Measurements from ENCODE around the gene DNM3. TPM values are rescaled to one million over a fixed set of nuclear protein-coding genes. Genes with fewer than 3 reads are reported as not detected.
"Not testable (repeated sequence)": the region's sequence is repeated elsewhere in the genome, so short reads cannot be mapped to it uniquely, and the experiment has no call there.

Gene DNM3
- total RNA-seq, 1 experiment from 2014 or later = 0.45 TPM

- not testable (repeated sequence) for H4K20me1 ChIP-seq (ENCODE audit: insufficient read depth, low read depth, low read length); H3K27ac ChIP-seq (ENCODE audit: low read length); H3K27me3 ChIP-seq (ENCODE audit: low read length); DNase-seq; H3K9ac ChIP-seq (ENCODE audit: low read length); H3K9me2 ChIP-seq (replicated peaks; ENCODE audit: insufficient read depth, low read length); H3K9me3 ChIP-seq (ENCODE audit: low read length); H3K4me3 ChIP-seq (ENCODE audit: low read length); H3K79me2 ChIP-seq (ENCODE audit: low read length); H3K4me1 ChIP-seq (ENCODE audit: low read length); H3K36me3 ChIP-seq (ENCODE audit: insufficient read depth, low read length); H3K4me2 ChIP-seq (ENCODE audit: low read depth, low read length, poor library complexity, severe bottlenecking); H2AFZ ChIP-seq (ENCODE audit: low read length)
These were observed 238.6 kb downstream of the DNM3 start for GRCh38 chr1:172079859-172080258.

- Histone ChIP-seq H3K9ac (ENCODE audit: low read length) (no peak overlapping the region), H3K36me3 (ENCODE audit: insufficient read depth, low read length) (no peaks in the 10 kb centered on the region), H3K27me3 (ENCODE audit: low read length) (no peaks in the 10 kb centered on the region)
These were observed 241.9 kb downstream of the DNM3 start for GRCh38 chr1:172083191-172083590.

GRCh38 chr1:172084876-172085275 lies 243.6 kb downstream of the DNM3 start:
- no peaks in the 10 kb centered on the region for H3K9me3 ChIP-seq (ENCODE audit: low read length)
- no peaks in the 10 kb centered on the region for H3K4me1 ChIP-seq (ENCODE audit: low read length)
- no peak overlapping the region for H3K4me3 ChIP-seq (ENCODE audit: low read length)
- no peaks in the 10 kb centered on the region for H3K9me2 ChIP-seq (replicated peaks; ENCODE audit: insufficient read depth, low read length)
- no peaks in the 10 kb centered on the region for H3K79me2 ChIP-seq (ENCODE audit: low read length)
- no peak overlapping the region for H3K9ac ChIP-seq (ENCODE audit: low read length)
- DNase-seq = no peak
- H3K27ac ChIP-seq (ENCODE audit: low read length) = no peak overlapping the region
- H3K4me2 ChIP-seq (ENCODE audit: low read depth, low read length, poor library complexity, severe bottlenecking) = no peak overlapping the region
- H3K36me3 ChIP-seq (ENCODE audit: insufficient read depth, low read length) = no peaks in the 10 kb centered on the region
- no peak overlapping the region for H2AFZ ChIP-seq (ENCODE audit: low read length)
- no peaks in the 10 kb centered on the region for H4K20me1 ChIP-seq (ENCODE audit: insufficient read depth, low read depth, low read length)
- no peaks in the 10 kb centered on the region for H3K27me3 ChIP-seq (ENCODE audit: low read length)

More at GRCh38 chr1:172083191-172083590, 241.9 kb downstream of the DNM3 start:
- no peak overlapping the region for H3K4me3 ChIP-seq (ENCODE audit: low read length)
- no peak for DNase-seq
- no peaks in the 10 kb centered on the region for H3K79me2 ChIP-seq (ENCODE audit: low read length)
- no peaks in the 10 kb centered on the region for H3K9me2 ChIP-seq (replicated peaks; ENCODE audit: insufficient read depth, low read length)
- no peaks in the 10 kb centered on the region for H4K20me1 ChIP-seq (ENCODE audit: insufficient read depth, low read depth, low read length)
- H3K4me1 ChIP-seq (ENCODE audit: low read length) = no peaks in the 10 kb centered on the region
- H3K4me2 ChIP-seq (ENCODE audit: low read depth, low read length, poor library complexity, severe bottlenecking) = no peak overlapping the region
- no peaks in the 10 kb centered on the region for H3K9me3 ChIP-seq (ENCODE audit: low read length)
- no peak overlapping the region for H3K27ac ChIP-seq (ENCODE audit: low read length)
- no peak overlapping the region for H2AFZ ChIP-seq (ENCODE audit: low read length)

GRCh38 chr1:172085317-172085716 lies 244.0 kb downstream of the DNM3 start:
- Histone ChIP-seq H3K27ac (ENCODE audit: low read length) (no peak overlapping the region), H3K36me3 (ENCODE audit: insufficient read depth, low read length) (no peaks in the 10 kb centered on the region), H2AFZ (ENCODE audit: low read length) (no peak overlapping the region), H3K79me2 (ENCODE audit: low read length) (no peaks in the 10 kb centered on the region), H3K4me3 (ENCODE audit: low read length) (no peak overlapping the region), H3K9me3 (ENCODE audit: low read length) (no peaks in the 10 kb centered on the region), H4K20me1 (ENCODE audit: insufficient read depth, low read depth, low read length) (no peaks in the 10 kb centered on the region), H3K27me3 (ENCODE audit: low read length) (no peaks in the 10 kb centered on the region), H3K9me2 (replicated peaks; ENCODE audit: insufficient read depth, low read length) (no peaks in the 10 kb centered on the region), H3K4me1 (ENCODE audit: low read length) (no peaks in the 10 kb centered on the region), H3K9ac (ENCODE audit: low read length) (no peak overlapping the region), H3K4me2 (ENCODE audit: low read depth, low read length, poor library complexity, severe bottlenecking) (no peak overlapping the region)
- DNase-seq = no peak

GRCh38 chr1:172086137-172086536 lies 244.8 kb downstream of the DNM3 start:
- Histone ChIP-seq H3K9me2 (replicated peaks; ENCODE audit: insufficient read depth, low read length) (no peaks in the 10 kb centered on the region), H4K20me1 (ENCODE audit: insufficient read depth, low read depth, low read length) (no peaks in the 10 kb centered on the region), H3K27ac (ENCODE audit: low read length) (no peak overlapping the region)

GRCh38 chr1:172088256-172088655 lies 247.0 kb downstream of the DNM3 start:
- no peaks in the 10 kb centered on the region for H3K27me3 ChIP-seq (ENCODE audit: low read length)
- no peaks in the 10 kb centered on the region for H4K20me1 ChIP-seq (ENCODE audit: insufficient read depth, low read depth, low read length)
- H3K4me2 ChIP-seq (ENCODE audit: low read depth, low read length, poor library complexity, severe bottlenecking) = no peak overlapping the region
- no peaks in the 10 kb centered on the region for H3K36me3 ChIP-seq (ENCODE audit: insufficient read depth, low read length)
- H3K9me3 ChIP-seq (ENCODE audit: low read length) = no peaks in the 10 kb centered on the region
- no peak overlapping the region for H2AFZ ChIP-seq (ENCODE audit: low read length)
- H3K9me2 ChIP-seq (replicated peaks; ENCODE audit: insufficient read depth, low read length) = no peaks in the 10 kb centered on the region
- H3K4me3 ChIP-seq (ENCODE audit: low read length) = no peak overlapping the region
- no peaks in the 10 kb centered on the region for H3K79me2 ChIP-seq (ENCODE audit: low read length)
- H3K4me1 ChIP-seq (ENCODE audit: low read length) = no peaks in the 10 kb centered on the region
- H3K27ac ChIP-seq (ENCODE audit: low read length) = no peak overlapping the region
- no peak overlapping the region for H3K9ac ChIP-seq (ENCODE audit: low read length)
- no peak for DNase-seq

More at GRCh38 chr1:172086137-172086536, 244.8 kb downstream of the DNM3 start:
- Histone ChIP-seq H3K79me2 (ENCODE audit: low read length) (no peaks in the 10 kb centered on the region), H3K9ac (ENCODE audit: low read length) (no peak overlapping the region), H3K4me1 (ENCODE audit: low read length) (no peaks in the 10 kb centered on the region), H3K9me3 (ENCODE audit: low read length) (no peaks in the 10 kb centered on the region), H3K27me3 (ENCODE audit: low read length) (no peaks in the 10 kb centered on the region), H3K36me3 (ENCODE audit: insufficient read depth, low read length) (no peaks in the 10 kb centered on the region), H2AFZ (ENCODE audit: low read length) (no peak overlapping the region), H3K4me3 (ENCODE audit: low read length) (no peak overlapping the region), H3K4me2 (ENCODE audit: low read depth, low read length, poor library complexity, severe bottlenecking) (no peak overlapping the region)
- no peak for DNase-seq

DNA sequence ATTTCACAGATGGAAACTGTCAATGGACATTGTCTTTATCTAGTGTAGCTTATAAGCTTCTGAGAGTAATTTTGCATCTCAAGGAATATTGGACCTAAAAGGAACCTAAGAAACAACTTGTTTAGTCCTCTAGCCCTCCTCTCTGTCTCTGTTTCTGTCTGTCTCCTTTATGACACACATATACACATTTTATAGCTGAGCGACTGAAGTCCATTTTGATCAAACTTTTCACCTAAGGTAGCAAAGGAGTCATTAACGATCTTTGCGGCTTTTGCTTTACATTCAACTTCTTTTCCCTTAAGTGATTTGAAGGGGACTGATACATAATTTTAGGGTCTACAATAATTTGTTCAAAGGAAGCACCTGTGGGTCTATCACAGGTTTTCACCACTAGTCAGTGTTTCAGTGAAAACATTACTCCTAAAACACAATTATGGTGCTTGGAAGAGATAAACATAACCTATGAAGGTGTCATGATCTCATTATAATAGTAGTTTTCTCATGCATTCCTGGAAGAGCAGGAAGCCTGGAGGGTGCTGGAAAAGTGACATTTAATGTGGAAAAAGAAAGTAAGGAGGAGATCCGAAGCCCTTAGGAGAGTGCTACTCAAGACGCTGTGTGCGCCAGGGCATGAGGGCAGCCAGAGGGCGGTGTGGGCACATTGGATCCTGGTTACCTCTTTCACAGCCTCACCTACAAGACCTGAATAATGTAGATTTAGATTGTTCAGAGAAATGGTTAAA lies 248.6 kb downstream of the DNM3 start:
- H3K27ac ChIP-seq (ENCODE audit: low read length) = no peak overlapping the region
- peak; percentile 58 for DNase-seq

DNA sequence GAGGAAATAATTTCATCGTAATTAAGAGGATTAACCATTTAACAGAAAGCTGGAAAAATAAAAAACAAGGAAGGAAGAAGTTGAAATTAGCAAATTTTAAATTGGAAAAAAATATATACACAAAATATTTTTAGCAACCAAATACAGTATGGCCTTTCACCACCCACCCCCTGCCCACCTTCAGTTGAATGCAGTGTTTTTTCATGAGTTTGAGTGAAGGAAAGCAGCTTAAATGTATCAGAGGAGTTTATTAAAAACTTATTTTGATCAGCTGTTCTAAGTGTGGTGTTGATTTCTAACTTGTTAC lies 249.2 kb downstream of the DNM3 start:
- Histone ChIP-seq H3K27ac (ENCODE audit: low read length) (no peak overlapping the region), H3K36me3 (ENCODE audit: insufficient read depth, low read length) (no peaks in the 10 kb centered on the region), H3K4me1 (ENCODE audit: low read length) (no peaks in the 10 kb centered on the region), H2AFZ (ENCODE audit: low read length) (no peak overlapping the region), H3K9me3 (ENCODE audit: low read length) (no peaks in the 10 kb centered on the region), H3K4me2 (ENCODE audit: low read depth, low read length, poor library complexity, severe bottlenecking) (no peak overlapping the region), H4K20me1 (ENCODE audit: insufficient read depth, low read depth, low read length) (no peaks in the 10 kb centered on the region), H3K9me2 (replicated peaks; ENCODE audit: insufficient read depth, low read length) (no peaks in the 10 kb centered on the region), H3K4me3 (ENCODE audit: low read length) (no peak overlapping the region), H3K27me3 (ENCODE audit: low read length) (no peaks in the 10 kb centered on the region), H3K79me2 (ENCODE audit: low read length) (no peaks in the 10 kb centered on the region), H3K9ac (ENCODE audit: low read length) (no peak overlapping the region)
- DNase-seq = no peak

More for the DNA sequence above, 248.6 kb downstream of the DNM3 start:
- Histone ChIP-seq H3K4me2 (ENCODE audit: low read depth, low read length, poor library complexity, severe bottlenecking) (no peak overlapping the region), H4K20me1 (ENCODE audit: insufficient read depth, low read depth, low read length) (no peaks in the 10 kb centered on the region), H3K4me1 (ENCODE audit: low read length) (no peaks in the 10 kb centered on the region), H3K36me3 (ENCODE audit: insufficient read depth, low read length) (no peaks in the 10 kb centered on the region), H3K9me2 (replicated peaks; ENCODE audit: insufficient read depth, low read length) (no peaks in the 10 kb centered on the region), H3K79me2 (ENCODE audit: low read length) (no peaks in the 10 kb centered on the region), H2AFZ (ENCODE audit: low read length) (no peak overlapping the region), H3K4me3 (ENCODE audit: low read length) (no peak overlapping the region), H3K9ac (ENCODE audit: low read length) (no peak overlapping the region), H3K27me3 (ENCODE audit: low read length) (no peaks in the 10 kb centered on the region), H3K9me3 (ENCODE audit: low read length) (no peaks in the 10 kb centered on the region)
